Measurements from ENCODE around the gene HS3ST5.

- TF ChIP-seq POLR2AphosphoS5 (IDR thresholded peaks at IDR 0.05; ENCODE audit: low read depth, low read length) (no peak), TAF1 (IDR thresholded peaks at IDR 0.05; ENCODE audit: borderline replicate concordance, insufficient read depth, low read length) (no peak)
These were observed 114.1 kb downstream of the HS3ST5 start for GRCh38 chr6:114228675-114229074.

All from PFSK-1 (cell line).